BE2C (cell line): ENCODE results near the gene BID.

Experiments
- DNase-seq: peaks from one replicate; pipeline ENCODE4 v3.0.0-alpha.2; 2020
- H3K27me3 ChIP-seq: fragments of 250-450 bp; sonication (Bioruptor Pico); 2 replicates; pipeline ENCODE4 v1.5.1; 2020; ENCODE audit warnings: mild to moderate bottlenecking
- H3K36me3 ChIP-seq: fragments of 250-450 bp; sonication (Bioruptor Pico); 2 replicates; pipeline ENCODE4 v1.5.1; 2020; ENCODE audit warnings: mild to moderate bottlenecking
- H3K4me1 ChIP-seq: fragments of 250-450 bp; sonication (Bioruptor Pico); 2 replicates; pipeline ENCODE4 v1.5.1; 2020
- H3K4me3 ChIP-seq: 2 replicates; pipeline ENCODE4 v1.5.1; 2011; ENCODE audit warnings: low read depth, low read length
- H3K9me3 ChIP-seq: fragments of 250-450 bp; sonication (Bioruptor Pico); 2 replicates; pipeline ENCODE4 v1.5.1; 2020
- CTCF ChIP-seq: IDR thresholded peaks from 2 replicates; pipeline ENCODE4 v1.5.1; 2012; ENCODE audit warnings: mild to moderate bottlenecking, low read depth, low read length

Gene BID

GRCh38 chr22:17779286-17780115, 5.2 kb upstream of the BID start:
- DNase-seq = peak; percentile 53
- Histone ChIP-seq H3K4me1 (peaks cover 43% of the 10 kb centered on the region), H3K9me3 (no peaks in the 10 kb centered on the region), H3K27me3 (no peaks in the 10 kb centered on the region), H3K36me3 (no peaks in the 10 kb centered on the region), H3K4me3 (no peak overlapping the region)
- no peak for TF ChIP-seq CTCF

DNA sequence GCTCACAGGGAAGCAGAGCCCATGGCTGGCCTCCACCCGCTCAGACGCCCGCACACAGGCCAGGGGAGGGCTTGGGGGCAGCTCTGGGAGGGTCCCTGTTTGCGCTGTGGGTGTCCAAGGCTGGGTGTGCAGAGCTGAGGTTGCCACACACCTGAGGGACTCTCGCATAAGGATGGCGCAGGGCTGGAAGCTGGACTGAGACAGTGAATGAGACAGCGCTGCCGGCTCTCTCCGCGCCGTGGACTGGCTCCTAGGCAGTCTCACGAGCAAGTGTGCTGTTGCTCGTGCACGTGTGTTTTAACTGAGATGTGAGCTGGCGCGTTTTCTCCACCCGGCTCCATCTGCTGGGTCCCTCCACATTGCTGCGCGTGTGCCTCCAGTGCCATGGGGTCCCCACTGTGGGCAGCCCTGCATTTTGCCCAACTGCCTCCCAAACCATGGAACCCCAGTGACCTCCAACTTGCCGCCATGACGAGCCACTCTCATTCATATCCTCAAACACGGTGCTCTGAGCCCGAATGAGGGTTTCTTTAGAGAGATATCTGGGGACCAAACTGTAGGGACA, 4.2 kb upstream of the BID start:
- Histone ChIP-seq H3K4me3 (no peak overlapping the region), H3K36me3 (no peaks in the 10 kb centered on the region), H3K9me3 (no peaks in the 10 kb centered on the region), H3K27me3 (no peaks in the 10 kb centered on the region), H3K4me1 (peaks cover 37% of the 10 kb centered on the region)
- no peak for DNase-seq
- no peak for TF ChIP-seq CTCF

DNA sequence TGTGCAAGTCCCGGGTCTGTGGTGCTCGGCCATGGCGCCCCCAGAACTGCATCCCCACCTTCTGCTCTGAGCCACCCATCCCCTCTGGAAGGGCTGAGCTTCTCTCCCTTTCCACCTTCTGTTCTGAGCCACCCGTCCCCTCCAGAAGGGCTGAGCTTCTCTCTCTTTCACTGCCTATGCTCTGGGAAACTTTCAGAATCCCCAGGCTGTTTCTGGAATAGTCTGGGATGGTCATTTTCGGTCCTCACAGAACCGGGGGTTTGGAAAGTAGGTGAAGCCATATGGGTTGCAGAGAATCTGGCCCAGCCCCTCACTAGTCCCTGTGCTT, 3.4 kb upstream of the BID start:
- TF ChIP-seq CTCF = no peak
- H3K4me3 ChIP-seq = no peak overlapping the region
- no peak for DNase-seq
- no peaks in the 10 kb centered on the region for H3K27me3 ChIP-seq
- H3K9me3 ChIP-seq = no peaks in the 10 kb centered on the region
- H3K4me1 ChIP-seq = peaks cover 37% of the 10 kb centered on the region
- H3K36me3 ChIP-seq = no peaks in the 10 kb centered on the region

GRCh38 chr22:17777005-17777716, 2.9 kb upstream of the BID start:
- Histone ChIP-seq H3K4me1 (peaks cover 38% of the 10 kb centered on the region), H3K27me3 (no peaks in the 10 kb centered on the region), H3K4me3 (no peak overlapping the region), H3K36me3 (peaks cover 2% of the 10 kb centered on the region; the same call in 1 of the 2 replicates), H3K9me3 (no peaks in the 10 kb centered on the region)
- DNase-seq = no peak
- no peak for TF ChIP-seq CTCF

- Histone ChIP-seq H3K9me3 (no peaks in the 10 kb centered on the region), H3K36me3 (peaks cover 4% of the 10 kb centered on the region; the same call in 1 of the 2 replicates), H3K4me3 (no peak overlapping the region), H3K4me1 (peaks cover 29% of the 10 kb centered on the region), H3K27me3 (no peaks in the 10 kb centered on the region)
- DNase-seq = no peak
- TF ChIP-seq CTCF = no peak
Measured at GRCh38 chr22:17775781-17776465, 1.7 kb upstream of the BID start.
